GM21737 (cell line): ENCODE data around the gene SLC16A5.
"Not testable (repeated sequence)": the region's sequence is repeated elsewhere in the genome, so short reads cannot be mapped to it uniquely, and the experiment has no call there.

ENCODE experiments used
- ATAC-seq: cut with Tn5 transposase; IDR thresholded peaks from one replicate; pipeline ENCODE4 v1.9.1; 2021; ENCODE audit warnings: mild to moderate bottlenecking, moderate library complexity; ENCODE audit not compliant: unreplicated experiment

Gene SLC16A5, protein sequence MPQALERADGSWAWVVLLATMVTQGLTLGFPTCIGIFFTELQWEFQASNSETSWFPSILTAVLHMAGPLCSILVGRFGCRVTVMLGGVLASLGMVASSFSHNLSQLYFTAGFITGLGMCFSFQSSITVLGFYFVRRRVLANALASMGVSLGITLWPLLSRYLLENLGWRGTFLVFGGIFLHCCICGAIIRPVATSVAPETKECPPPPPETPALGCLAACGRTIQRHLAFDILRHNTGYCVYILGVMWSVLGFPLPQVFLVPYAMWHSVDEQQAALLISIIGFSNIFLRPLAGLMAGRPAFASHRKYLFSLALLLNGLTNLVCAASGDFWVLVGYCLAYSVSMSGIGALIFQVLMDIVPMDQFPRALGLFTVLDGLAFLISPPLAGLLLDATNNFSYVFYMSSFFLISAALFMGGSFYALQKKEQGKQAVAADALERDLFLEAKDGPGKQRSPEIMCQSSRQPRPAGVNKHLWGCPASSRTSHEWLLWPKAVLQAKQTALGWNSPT

DNA sequence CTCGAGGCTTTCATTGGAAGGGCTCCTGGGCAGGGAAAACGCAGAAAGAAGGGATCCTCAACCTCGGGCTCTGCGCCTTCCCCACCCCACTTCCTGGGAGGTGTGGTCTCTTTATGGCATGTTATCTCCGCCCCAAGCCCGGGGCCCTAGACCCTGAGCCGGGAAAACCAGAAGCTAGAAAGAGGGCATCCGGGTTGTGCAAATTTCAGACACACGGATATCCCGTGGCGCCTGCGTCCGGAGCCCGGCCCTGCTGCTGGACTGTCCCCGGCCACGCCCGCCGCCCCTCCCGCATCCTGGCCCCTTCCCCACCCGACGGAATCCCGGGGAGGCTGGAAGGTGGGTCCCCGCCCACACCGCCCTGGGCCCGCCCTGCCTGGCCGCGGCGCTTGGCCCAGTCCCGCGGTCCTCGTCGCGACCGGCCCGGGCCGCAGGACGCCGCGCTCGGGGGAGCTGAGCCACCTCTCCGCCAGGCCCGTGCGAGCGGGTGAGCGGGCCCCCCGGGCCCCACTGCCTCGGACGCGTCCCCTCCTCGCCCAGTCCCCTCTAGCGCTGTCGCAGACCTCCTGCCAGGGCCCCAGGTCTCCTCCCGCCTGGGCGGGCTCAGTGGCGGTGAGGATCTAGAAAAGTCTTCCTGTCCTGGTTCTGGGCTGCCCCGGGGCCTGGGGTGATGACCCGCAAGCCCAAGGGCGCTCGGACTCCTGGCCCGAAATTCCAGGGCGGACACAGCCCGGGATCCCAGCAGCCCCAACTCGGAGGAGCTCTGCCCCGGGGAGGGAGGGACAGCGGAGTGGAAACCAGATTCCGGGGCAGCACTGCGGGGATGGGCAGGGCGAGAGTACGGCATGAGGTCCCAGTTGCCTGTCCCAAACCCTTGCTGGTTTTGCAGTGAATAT is at the start of gene SLC16A5:
Gene SLC16A5 (plus strand): TSS at position 397 of the 896 bp plus-strand sequence. CDS start 5,683 bp downstream, outside the sequence.
- peak; percentile 60 for ATAC-seq

DNA sequence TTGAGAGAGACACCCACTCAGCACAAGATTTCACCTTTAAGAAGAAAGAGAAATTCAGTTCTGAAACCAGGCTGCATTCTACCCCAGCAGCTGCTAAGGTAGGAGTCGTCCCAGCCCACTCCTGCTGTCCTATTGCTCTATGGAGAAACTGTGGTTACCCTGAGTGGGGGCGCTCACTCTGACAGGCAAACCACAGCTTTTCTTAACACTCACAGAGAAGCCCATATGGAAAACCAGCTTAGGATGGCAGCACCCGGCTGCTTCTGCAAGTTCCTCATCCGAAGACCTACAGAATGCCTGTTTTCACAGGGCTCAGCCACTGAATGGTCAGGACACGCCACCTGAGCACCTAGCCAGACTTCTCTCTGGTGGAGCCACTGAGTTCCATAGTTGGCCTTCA is 48.5 kb upstream of the SLC16A5 start:
- ATAC-seq = no peak

DNA sequence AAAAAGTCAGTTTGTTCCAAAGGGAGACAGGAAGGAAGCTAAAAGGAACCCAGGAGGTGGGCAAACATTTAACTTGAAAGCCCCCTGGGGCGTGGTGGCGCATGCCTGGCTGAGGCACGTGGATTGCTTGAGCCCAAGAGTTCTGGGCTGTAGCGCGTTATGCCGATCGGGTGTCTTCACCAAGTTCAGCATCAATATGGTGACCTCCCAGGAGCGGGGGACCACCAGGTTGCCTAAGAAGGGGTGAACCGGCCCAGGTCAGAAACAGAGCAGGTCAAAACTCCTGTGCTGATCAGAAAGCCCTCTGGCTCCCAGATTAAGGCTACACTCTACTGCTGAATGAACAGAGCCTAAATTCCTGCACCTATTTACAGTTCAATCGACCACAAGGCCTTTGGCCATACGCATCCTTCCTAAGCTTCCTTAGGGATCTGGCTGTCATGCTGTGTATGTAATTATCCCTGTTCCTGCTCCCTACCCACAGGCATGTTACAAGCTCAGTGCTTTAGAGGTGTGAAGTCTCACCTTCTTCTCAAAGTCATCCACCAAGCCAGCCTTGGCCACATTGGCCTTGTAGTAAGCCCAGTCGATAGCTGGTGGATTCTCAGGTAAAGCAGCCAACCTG is 46.0 kb upstream of the SLC16A5 start:
- no peak for ATAC-seq

DNA sequence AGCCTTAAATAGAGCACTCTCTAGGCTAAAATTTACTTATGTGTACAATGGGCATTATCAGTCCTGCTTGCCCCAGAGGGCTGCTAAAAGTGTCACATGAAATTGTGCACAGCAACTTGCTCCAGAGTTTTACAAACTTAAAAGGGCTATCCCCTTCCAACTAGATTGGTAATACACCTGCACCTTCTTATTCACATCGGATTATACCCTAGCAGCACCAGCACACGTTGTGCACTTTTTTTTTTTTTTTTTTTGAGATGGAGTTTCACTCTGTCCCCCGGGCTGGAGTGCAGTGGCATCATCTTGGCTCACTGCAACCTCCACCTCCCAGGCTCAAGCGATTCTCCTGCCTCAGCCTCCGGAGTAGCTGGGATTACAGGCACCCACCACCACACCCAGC is 44.0 kb upstream of the SLC16A5 start:
- not testable (repeated sequence) for ATAC-seq

DNA sequence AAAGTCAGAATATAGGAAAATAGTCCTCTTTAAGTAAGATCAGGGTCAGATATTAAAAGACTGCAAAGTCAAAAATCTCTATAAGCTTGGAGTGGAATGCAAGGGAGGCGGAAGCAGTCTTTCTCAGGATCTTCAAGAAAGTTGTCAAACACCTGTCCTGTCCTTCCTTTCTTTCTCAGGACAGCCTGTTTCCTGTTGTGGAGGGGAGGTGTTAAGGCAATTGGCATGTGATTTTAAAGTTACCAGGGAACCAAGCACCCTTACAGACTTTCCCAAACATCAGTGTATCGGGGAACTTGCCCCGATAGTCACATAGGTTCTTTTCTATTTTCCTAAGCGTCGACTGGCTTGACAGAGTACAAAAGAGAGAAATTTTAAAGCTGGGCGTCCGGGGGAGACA is 43.0 kb upstream of the SLC16A5 start:
- ATAC-seq = no peak

DNA sequence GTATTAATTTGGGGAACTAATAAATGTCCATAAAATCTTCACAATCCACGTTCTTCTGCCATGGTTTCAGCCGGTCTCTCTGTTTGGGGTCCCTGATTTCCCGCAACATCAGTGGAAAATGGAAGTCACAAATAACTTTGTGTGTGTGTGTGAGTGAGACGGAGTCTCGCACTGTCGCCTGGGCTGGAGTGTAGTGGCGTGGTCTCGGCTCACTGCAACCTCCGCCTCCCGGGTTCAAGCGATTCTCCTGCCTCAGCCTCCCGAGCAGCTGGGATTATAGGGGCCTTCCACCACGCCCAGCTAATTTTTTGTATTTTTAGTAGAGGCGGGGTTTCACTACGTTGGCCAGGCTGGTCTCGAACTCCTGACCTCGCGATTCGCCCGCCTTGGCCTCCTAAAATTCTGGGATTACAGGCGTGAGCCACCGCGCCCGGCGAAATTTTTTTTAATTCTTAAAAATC is 41.8 kb upstream of the SLC16A5 start:
- not testable (repeated sequence) for ATAC-seq

DNA sequence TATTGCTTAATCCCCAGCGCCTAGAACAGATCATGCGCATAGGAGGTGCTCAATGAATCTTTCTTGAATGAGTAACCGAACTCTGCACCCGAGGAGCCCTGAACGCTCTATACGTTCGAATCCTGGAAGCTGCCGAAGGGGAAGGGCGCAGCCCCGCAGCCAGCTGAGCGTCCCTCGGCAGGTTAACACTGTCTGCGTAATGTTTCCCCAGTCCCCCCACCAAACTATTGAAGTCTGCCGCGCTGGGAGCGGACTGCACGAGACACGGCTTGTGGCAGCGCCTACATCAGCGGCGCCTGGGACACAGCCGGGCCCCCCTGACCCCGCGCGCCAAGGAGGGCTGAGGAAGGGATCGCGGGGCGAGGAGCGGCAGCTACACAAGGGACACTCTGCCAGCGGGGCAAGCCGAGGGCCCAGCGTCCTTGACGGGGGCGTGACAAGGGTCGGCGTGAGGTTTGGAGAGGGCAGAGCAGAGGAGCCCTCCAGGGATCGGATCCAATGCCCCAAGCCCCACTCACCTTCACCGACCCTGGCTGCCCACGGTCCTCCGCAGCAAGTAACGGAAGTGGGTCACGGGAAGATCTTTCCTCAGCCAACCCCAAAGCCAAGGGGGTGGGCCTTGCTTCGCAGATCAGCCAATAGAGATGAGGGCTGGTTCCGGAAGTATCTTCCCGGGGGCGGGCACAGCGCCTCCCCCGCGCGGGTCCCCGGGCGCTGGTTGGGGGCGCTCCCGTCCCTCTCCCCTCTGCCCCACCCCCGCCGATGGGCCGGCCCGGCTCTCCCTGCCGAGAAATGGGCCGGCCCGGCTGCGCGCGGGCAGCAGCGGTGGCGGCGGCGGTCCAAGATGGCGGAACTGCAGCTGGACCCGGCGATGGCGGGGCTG is 41.1 kb upstream of the SLC16A5 start, which contains the start of the genes ATP5PD and KCTD2:
Gene ATP5PD (minus strand): TSS at position 563 of the 883 bp plus-strand sequence. CDS start 4,319 bp downstream, outside the sequence.
Gene KCTD2 (plus strand): TSS at position 819 of the 883 bp plus-strand sequence. CDS start 26 bp downstream, at position 845.
- ATAC-seq = peak; percentile 95

DNA sequence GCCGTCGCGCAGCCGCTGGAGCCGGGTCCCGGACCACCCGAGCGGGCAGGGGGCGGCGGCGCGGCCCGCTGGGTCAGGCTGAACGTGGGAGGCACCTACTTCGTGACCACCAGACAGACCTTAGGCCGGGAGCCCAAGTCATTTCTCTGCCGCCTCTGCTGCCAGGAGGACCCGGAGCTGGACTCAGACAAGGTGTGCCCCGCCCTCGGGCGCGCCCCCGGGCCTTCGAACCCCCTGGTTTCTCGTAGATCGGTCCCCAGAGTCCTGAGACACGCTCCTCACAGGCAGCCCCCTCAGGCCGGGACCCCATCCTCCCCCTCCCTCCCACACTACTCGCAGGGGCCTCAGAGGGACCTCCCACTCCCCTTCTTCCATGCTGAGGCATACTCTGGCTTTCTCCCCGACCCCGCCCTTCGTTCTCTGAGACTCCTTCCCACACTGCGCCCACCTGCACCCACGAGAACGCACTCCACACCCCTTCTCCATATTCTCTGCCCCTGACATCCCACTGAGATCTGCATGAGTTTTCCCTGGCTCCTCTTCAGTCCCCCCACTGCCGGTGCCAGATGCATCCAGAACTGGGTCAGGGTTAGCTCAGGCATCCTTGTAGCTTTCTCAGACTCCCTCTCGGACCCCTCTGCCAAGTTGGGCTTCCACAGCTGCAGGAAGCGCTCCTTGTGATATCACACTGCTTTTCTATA is 40.2 kb upstream of the SLC16A5 start:
- ATAC-seq = peak; percentile 1

DNA sequence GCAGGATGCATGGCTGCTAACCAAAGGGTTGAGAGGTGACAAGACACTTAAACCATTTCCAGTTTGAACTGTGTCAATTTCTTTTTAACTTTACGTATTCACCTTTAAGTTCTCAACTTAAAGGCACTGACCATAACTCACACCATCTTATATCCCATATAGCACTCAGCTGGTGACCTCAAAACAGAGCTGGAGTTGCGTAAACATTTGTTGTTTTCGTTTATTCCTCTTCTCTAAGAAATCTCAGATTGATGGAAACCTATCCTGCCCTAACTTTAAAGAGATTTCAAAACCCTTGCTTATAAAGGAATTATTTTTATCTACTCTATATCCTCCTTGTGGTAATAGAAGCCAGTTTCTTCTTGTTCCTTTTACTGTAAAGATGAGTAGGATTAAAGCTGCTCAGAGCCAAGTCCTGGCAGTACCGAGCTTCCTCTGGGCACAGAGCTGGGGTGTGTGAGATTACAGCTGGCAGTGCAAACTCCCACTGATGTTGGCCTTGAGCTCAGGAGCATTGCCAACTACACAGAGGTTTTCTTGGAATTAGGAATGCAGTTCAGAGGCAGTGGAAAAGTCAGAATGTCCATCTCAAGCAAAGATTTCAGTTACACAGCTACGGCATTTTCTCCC is 39.4 kb upstream of the SLC16A5 start:
- no peak for ATAC-seq

DNA sequence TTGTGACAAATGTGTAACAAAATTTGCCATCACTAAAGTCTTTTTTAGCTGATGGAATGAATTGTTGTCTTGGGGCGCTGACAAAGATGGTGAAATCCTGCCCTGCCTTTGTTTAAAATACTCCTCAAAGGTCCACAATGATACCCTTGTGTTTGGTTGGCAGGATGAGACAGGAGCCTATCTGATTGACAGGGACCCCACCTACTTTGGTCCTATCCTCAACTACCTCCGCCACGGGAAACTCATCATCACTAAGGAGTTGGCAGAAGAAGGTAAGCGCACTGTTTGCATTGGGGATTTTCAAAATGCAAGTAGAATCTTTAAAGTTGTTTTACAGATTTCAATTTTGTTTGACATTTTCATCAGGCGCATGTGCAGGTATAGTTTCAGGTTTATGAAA is 38.7 kb upstream of the SLC16A5 start:
- no peak for ATAC-seq

DNA sequence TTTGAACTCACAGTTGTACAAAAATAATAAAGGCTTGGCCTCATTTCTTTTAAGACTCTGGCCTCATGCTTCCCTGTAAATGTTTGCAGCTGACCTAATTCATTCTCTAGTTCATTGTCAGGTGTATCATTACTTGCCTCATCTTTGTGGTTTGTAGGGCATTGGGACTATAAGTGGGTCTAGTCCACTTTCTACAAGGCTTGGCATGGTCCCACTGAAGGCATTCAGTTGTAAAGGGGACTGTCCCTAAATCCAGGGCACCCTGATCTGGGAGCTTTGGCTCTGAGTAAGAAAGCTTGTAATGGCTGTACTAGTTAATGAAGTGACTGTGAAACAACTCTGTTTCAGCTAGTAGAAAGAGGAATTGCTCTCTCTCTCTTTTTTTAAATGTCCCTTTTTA is 38.0 kb upstream of the SLC16A5 start:
- no peak for ATAC-seq

DNA sequence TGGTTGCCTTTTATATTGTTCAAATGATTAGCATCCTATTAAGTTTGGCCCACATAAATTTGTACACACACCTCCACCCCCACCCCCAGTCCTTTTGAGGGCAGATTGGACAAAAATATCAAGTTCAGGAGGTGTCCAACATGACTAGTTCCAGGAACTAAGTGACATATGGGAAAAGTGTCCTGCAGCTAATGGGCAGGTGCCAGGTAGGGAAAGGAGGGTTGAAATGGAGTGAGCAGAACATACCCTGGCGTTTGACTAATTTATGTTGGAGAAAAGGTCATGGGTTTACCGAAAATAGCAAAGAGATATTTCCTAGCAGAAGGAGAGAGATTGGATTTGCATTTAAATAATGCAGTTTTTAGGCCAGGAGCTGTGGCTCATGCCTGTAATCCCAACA is 35.8 kb upstream of the SLC16A5 start:
- ATAC-seq = no peak

DNA sequence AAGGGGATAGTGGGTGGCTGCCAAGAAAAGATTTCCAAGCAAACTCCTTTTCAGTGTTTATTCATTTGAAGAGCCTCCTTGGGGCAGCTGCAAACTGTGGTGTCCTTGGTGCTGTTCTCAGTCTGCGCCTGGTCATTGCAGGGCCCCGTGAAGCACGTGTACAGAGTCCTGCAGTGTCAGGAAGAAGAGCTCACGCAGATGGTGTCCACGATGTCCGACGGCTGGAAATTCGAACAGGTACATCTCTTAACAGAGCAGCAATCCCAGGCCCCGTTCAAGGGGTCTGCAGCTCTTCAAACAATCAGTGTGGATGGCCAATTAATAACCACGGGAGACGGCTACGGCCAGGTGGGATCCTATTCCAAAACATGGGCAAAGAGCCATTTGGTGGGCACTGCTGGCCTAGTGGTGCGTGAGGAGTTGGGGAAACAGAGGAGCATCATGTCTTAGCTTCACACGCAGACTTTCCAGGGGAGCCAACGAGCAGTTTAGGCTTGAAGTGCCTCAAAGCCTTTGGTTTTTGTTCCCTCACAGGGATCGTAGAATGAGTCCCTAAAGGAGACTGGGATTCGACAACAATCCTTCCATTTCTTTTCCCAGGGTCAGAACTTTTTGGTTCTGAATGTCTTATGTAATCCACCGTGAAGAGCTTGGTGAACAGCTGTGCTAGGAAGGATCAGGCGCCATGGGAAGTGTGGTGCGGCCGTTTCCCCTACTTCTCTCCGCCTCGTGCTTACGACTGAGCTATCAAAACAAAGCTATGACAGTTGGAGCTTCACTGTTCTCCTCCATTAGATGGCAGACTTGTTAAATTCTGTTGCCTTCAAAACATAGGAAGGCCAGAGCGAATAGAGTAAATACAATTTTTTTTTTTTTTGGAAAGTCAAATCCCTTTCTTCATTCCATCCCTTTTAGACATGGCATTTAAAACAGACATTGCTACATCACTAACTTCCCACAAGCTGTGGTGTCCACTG is 28.1 kb upstream of the SLC16A5 start:
- ATAC-seq = no peak

DNA sequence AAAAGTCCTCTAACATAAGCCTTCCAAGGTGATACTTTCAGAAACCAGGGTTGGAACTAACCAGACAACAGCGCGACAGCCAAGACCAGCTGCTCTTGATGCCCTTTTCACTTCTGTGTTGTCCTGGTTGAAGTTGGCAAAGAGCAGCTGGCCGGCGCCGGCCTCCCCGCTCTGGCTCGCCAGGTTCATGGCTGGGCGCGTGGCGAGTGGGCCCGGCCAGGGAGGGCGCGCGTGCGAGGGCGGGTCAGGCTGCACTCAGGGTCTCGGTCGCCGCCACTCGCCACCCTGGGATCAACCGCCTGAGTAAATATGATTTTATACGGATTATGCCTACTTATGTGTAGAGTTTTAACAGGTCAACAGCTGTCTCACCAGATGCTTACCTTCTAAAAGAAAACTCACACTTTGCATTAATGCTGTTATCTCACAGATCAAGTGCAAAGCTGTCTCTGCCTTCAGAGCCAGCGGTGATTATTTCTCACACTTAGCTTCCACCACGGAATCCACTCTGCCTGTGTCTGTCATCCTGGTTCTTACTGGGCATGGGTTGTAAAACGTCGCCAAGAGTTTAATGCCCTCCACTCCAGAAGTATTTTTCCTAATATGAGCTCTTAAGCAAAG is 27.2 kb upstream of the SLC16A5 start:
- ATAC-seq = no peak

DNA sequence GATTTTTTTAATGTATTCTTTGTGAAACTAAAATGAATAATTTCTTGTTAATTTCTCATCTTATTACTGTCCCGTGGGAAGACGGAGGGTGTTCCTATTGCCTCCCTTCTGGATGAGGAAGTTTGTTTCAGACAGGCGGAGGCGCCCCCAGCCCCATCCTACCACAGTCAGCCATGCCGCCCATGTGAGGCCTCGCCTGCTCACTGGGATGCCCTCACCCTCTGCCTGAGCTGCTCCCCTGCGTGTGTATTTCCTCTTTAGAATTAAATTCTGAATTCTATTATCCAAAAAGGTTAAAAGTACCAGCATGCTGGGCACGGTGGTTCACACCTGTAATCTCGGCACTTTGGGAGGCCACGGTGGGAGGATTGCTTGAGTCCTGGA is 26.7 kb upstream of the SLC16A5 start:
- ATAC-seq = no peak

DNA sequence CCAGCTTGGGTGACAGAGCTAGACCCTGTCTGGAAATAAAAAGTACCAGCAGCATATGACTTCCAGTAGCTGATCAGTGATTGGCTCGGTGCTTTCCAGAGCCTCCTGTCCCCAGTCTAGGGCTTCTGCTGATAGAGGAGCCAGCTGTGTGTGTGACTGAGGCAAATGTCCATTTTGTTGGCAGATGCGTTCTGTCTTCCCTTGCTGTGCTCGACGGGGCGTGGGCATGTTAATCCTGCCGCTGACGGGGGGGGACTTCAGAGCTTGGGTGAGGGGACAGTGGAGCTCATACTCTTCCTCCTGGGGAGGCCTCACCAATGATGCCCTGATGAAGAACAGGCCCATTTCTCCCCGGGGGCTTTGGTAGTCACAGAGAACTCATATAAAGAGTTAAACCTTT is 26.1 kb upstream of the SLC16A5 start:
- ATAC-seq = no peak

DNA sequence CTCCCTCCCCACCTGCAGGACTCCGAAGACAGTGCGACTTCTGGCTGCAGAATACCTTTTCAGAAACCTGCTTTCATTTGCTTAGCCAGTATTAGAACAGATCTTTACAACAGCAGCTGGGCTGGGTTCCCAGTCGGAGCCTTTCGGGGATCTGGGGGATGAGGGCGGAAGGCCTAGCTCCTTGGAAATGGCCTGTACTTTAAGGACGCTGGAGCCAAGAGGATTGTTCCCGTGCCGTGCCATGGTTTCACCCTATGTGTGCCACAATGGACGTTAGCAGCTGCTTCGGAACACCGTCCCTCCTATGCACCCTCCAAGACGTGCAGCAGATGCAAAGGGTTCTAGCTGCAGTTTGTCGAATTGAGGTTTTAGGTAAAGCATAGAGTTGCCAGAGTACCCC is 24.6 kb upstream of the SLC16A5 start:
- ATAC-seq = no peak
